DMS 273 (cell line): ENCODE data around the gene ZCCHC8.
"Not testable (repeated sequence)": the region's sequence is repeated elsewhere in the genome, so short reads cannot be mapped to it uniquely, and the experiment has no call there.

Experiments used
- DNase-seq: peaks from one replicate; lab custom pipeline; 2025; ENCODE audit not compliant: unreplicated experiment; lab: John Stamatoyannopoulos, UW

Gene ZCCHC8

GRCh38 chr12:122473543-122474323 is 27.0 kb downstream of the ZCCHC8 start:
- DNase-seq, result no peak

GRCh38 chr12:122471324-122472226 is 29.2 kb downstream of the ZCCHC8 start:
- peak; percentile 68 for DNase-seq

- not testable (repeated sequence) for DNase-seq
Observed at GRCh38 chr12:122470576-122470975, 30.2 kb downstream of the ZCCHC8 start.

- DNase-seq, result not testable (repeated sequence)
Observed at GRCh38 chr12:122469856-122470255, 30.9 kb downstream of the ZCCHC8 start.

GRCh38 chr12:122467983-122468382 is 32.7 kb downstream of the ZCCHC8 start:
- DNase-seq, result no peak

- peak; percentile 8 for DNase-seq
Observed at GRCh38 chr12:122464317-122465042, 36.3 kb downstream of the ZCCHC8 start.

- DNase-seq, result no peak
Observed at GRCh38 chr12:122460641-122461040, 40.1 kb downstream of the ZCCHC8 start.

- no peak for DNase-seq
Observed at GRCh38 chr12:122460061-122460460, 40.7 kb downstream of the ZCCHC8 start.

- DNase-seq, result no peak
Observed at GRCh38 chr12:122459211-122459610, 41.5 kb downstream of the ZCCHC8 start.

- DNase-seq, result no peak
Observed at GRCh38 chr12:122458105-122459035, 42.4 kb downstream of the ZCCHC8 start.

- no peak for DNase-seq
Observed at GRCh38 chr12:122457627-122458026, 43.1 kb downstream of the ZCCHC8 start.

- no peak for DNase-seq
Observed at GRCh38 chr12:122454739-122455138, 46.0 kb downstream of the ZCCHC8 start.

GRCh38 chr12:122454250-122454721 is 46.4 kb downstream of the ZCCHC8 start:
- DNase-seq, result no peak

- no peak for DNase-seq
Observed at GRCh38 chr12:122452701-122453285, 47.9 kb downstream of the ZCCHC8 start.

- DNase-seq, result no peak
Observed at GRCh38 chr12:122449317-122449716, 51.4 kb downstream of the ZCCHC8 start.

GRCh38 chr12:122447825-122448224 is 52.9 kb downstream of the ZCCHC8 start:
- DNase-seq, result not testable (repeated sequence)

- DNase-seq, result not testable (repeated sequence)
Observed at GRCh38 chr12:122446390-122446789, 54.3 kb downstream of the ZCCHC8 start.

GRCh38 chr12:122444071-122444470 is 56.7 kb downstream of the ZCCHC8 start:
- DNase-seq, result not testable (repeated sequence)

- DNase-seq, result not testable (repeated sequence)
Observed at GRCh38 chr12:122438822-122439221, 61.9 kb downstream of the ZCCHC8 start.
